Stimulated activated naive CD8-positive, alpha-beta T cell treated with anti-CD3 and anti-CD28 coated beads, Interleukin-15, amount 100 ng/mL, for 72 hours (primary cell): ENCODE results near the gene BCAS1.

ENCODE experiments used
- ATAC-seq: fragments of 150-1000 bp; cut with Tn5 transposase; 2 replicates; pipeline ENCODE4 v1.10.0; 2021; ENCODE audit warnings: mild to moderate bottlenecking, moderate library complexity
- DNase-seq, 2 donors: peaks; one replicate each; pipeline ENCODE4 v3.0.0; 2021 to 2022
- H3K27ac Mint-ChIP-seq, 2 donors: one replicate each; pipeline ENCODE4 v1.8.0; 2022; ENCODE audit warnings: mild to moderate bottlenecking in 2 of 2, mixed read lengths in 2 of 2, moderate library complexity in 2 of 2
- H3K27me3 Mint-ChIP-seq: one replicate; pipeline ENCODE4 v1.8.0; 2022; ENCODE audit warnings: mixed read lengths
- H3K4me1 Mint-ChIP-seq: one replicate; pipeline ENCODE4 v1.8.0; 2022; ENCODE audit warnings: mild to moderate bottlenecking, mixed read lengths
- H3K4me3 Mint-ChIP-seq, 2 donors: one replicate each; pipeline ENCODE4 v1.8.0; 2022; ENCODE audit warnings: mild to moderate bottlenecking in 2 of 2, mixed read lengths in 2 of 2, moderate library complexity in 1 of 2
- H3K9me3 Mint-ChIP-seq, 2 donors: one replicate each; pipeline ENCODE4 v1.8.0; 2022; ENCODE audit warnings: mixed read lengths in 2 of 2

Gene BCAS1

GRCh38 chr20:54074511-54074910 is 4.1 kb upstream of the BCAS1 start:
- no peak for DNase-seq
- Mint-ChIP-seq H3K4me1 (peaks cover 26% of the 10 kb centered on the region), H3K4me3 (no peak overlapping the region), H3K27me3 (no peaks in the 10 kb centered on the region), H3K9me3 (peaks cover 8 to 13% of the 10 kb centered on the region in 2 donors), H3K27ac (no peak overlapping the region)
- no peak for ATAC-seq

GRCh38 chr20:54073288-54073687 is 2.9 kb upstream of the BCAS1 start:
- ATAC-seq (no peak), DNase-seq (no peak)
- no peak overlapping the region for H3K27ac Mint-ChIP-seq
- H3K4me1 Mint-ChIP-seq: peaks cover 23% of the 10 kb centered on the region
- no peak overlapping the region for H3K4me3 Mint-ChIP-seq
- peaks cover 8 to 13% of the 10 kb centered on the region in 2 donors for H3K9me3 Mint-ChIP-seq
- no peaks in the 10 kb centered on the region for H3K27me3 Mint-ChIP-seq

GRCh38 chr20:54069501-54069971 is 858 bp downstream of the BCAS1 start:
- DNase-seq (no peak), ATAC-seq (no peak)
- H3K27me3 Mint-ChIP-seq: no peaks in the 10 kb centered on the region
- no peak overlapping the region for H3K4me3 Mint-ChIP-seq
- peaks cover 43% of the 10 kb centered on the region for H3K4me1 Mint-ChIP-seq
- no peaks in the 10 kb centered on the region for H3K9me3 Mint-ChIP-seq
- peak overlapping the region in 1 of 2 donors; percentile 6 for H3K27ac Mint-ChIP-seq

- no peak for DNase-seq
- Mint-ChIP-seq H3K27ac (peak overlapping the region; percentile 64 to 85), H3K27me3 (no peaks in the 10 kb centered on the region), H3K4me1 (peaks cover 49% of the 10 kb centered on the region), H3K9me3 (no peaks in the 10 kb centered on the region), H3K4me3 (no peak overlapping the region)
- ATAC-seq: no peak
Observed at GRCh38 chr20:54068966-54069365, 1.4 kb downstream of the BCAS1 start.

GRCh38 chr20:54068495-54068894 is 1.9 kb downstream of the BCAS1 start:
- DNase-seq (no peak), ATAC-seq (no peak)
- Mint-ChIP-seq H3K4me1 (peaks cover 53% of the 10 kb centered on the region), H3K4me3 (no peak overlapping the region), H3K27me3 (no peaks in the 10 kb centered on the region), H3K9me3 (no peaks in the 10 kb centered on the region), H3K27ac (peak overlapping the region in 1 of 2 donors; percentile 34)

- no peak overlapping the region for H3K4me3 Mint-ChIP-seq
- H3K4me1 Mint-ChIP-seq: peaks cover 61% of the 10 kb centered on the region
- no peak overlapping the region for H3K27ac Mint-ChIP-seq
- DNase-seq (no peak), ATAC-seq (no peak)
- H3K27me3 Mint-ChIP-seq: no peaks in the 10 kb centered on the region
- H3K9me3 Mint-ChIP-seq: no peaks in the 10 kb centered on the region
Observed at GRCh38 chr20:54067606-54068174, 2.7 kb downstream of the BCAS1 start.

- H3K27ac Mint-ChIP-seq: no peak overlapping the region
- ATAC-seq: no peak
Observed at GRCh38 chr20:54065601-54066038, 4.8 kb downstream of the BCAS1 start.

GRCh38 chr20:54064939-54065338 is 5.5 kb downstream of the BCAS1 start:
- Mint-ChIP-seq H3K27ac (peak overlapping the region in 1 of 2 donors; percentile 88), H3K4me1 (peaks cover 58% of the 10 kb centered on the region), H3K4me3 (peak overlapping the region in 1 of 2 donors; percentile 69), H3K9me3 (no peaks in the 10 kb centered on the region), H3K27me3 (no peaks in the 10 kb centered on the region)
- DNase-seq (no peak), ATAC-seq (no peak)

More at GRCh38 chr20:54065601-54066038, 4.8 kb downstream of the BCAS1 start:
- Mint-ChIP-seq H3K4me3 (no peak overlapping the region), H3K9me3 (no peaks in the 10 kb centered on the region), H3K4me1 (peaks cover 63% of the 10 kb centered on the region), H3K27me3 (no peaks in the 10 kb centered on the region)
- DNase-seq: no peak

GRCh38 chr20:54063992-54064676 is 6.3 kb downstream of the BCAS1 start:
- ATAC-seq: peak; percentile 94
- no peaks in the 10 kb centered on the region for H3K27me3 Mint-ChIP-seq
- peak; percentile 75 to 83 for DNase-seq
- peak overlapping the region; percentile 88 to 93 for H3K27ac Mint-ChIP-seq
- no peaks in the 10 kb centered on the region for H3K9me3 Mint-ChIP-seq
- peaks cover 58% of the 10 kb centered on the region for H3K4me1 Mint-ChIP-seq
- peak overlapping the region; percentile 69 to 77 for H3K4me3 Mint-ChIP-seq

GRCh38 chr20:54063580-54063979 is 6.8 kb downstream of the BCAS1 start:
- ATAC-seq: no peak
- Mint-ChIP-seq H3K4me1 (peaks cover 58% of the 10 kb centered on the region), H3K4me3 (peak overlapping the region; percentile 69 to 77), H3K27me3 (no peaks in the 10 kb centered on the region), H3K27ac (peak overlapping the region; percentile 88 to 93), H3K9me3 (no peaks in the 10 kb centered on the region)
- no peak for DNase-seq

GRCh38 chr20:54062812-54063280 is 7.5 kb downstream of the BCAS1 start:
- no peak overlapping the region for H3K27ac Mint-ChIP-seq
- peak; percentile 15 to 19 for DNase-seq

GRCh38 chr20:54061101-54061881 is 9.1 kb downstream of the BCAS1 start:
- Mint-ChIP-seq H3K9me3 (no peaks in the 10 kb centered on the region), H3K4me1 (peaks cover 48% of the 10 kb centered on the region), H3K27ac (peak overlapping the region in 1 of 2 donors; percentile 54), H3K27me3 (no peaks in the 10 kb centered on the region), H3K4me3 (no peak overlapping the region)
- DNase-seq (no peak), ATAC-seq (no peak)

More at GRCh38 chr20:54062812-54063280, 7.5 kb downstream of the BCAS1 start:
- peaks cover 56% of the 10 kb centered on the region for H3K4me1 Mint-ChIP-seq
- no peak overlapping the region for H3K4me3 Mint-ChIP-seq
- no peaks in the 10 kb centered on the region for H3K9me3 Mint-ChIP-seq
- ATAC-seq: peak; percentile 33
- no peaks in the 10 kb centered on the region for H3K27me3 Mint-ChIP-seq

GRCh38 chr20:54059691-54060364 is 10.6 kb downstream of the BCAS1 start:
- ATAC-seq: no peak
- Mint-ChIP-seq H3K27ac (no peak overlapping the region), H3K4me1 (peaks cover 35% of the 10 kb centered on the region)

GRCh38 chr20:54058420-54059139 is 11.8 kb downstream of the BCAS1 start:
- H3K4me1 Mint-ChIP-seq: peaks cover 22% of the 10 kb centered on the region
- no peaks in the 10 kb centered on the region for H3K27me3 Mint-ChIP-seq
- H3K4me3 Mint-ChIP-seq: no peak overlapping the region
- DNase-seq: no peak
- no peak overlapping the region for H3K27ac Mint-ChIP-seq
- peaks cover 0 to 5% of the 10 kb centered on the region in 2 donors for H3K9me3 Mint-ChIP-seq
- ATAC-seq: no peak

More at GRCh38 chr20:54059691-54060364, 10.6 kb downstream of the BCAS1 start:
- Mint-ChIP-seq H3K27me3 (no peaks in the 10 kb centered on the region), H3K9me3 (peaks cover 0 to 5% of the 10 kb centered on the region in 2 donors), H3K4me3 (no peak overlapping the region)
- DNase-seq: no peak
